Ovary (tissue), 3 donors: ENCODE results near the gene N4BP3.

Source experiments
- EP300 ChIP-seq: sonication (generic); formaldehyde crosslinking; IDR thresholded peaks from one replicate; pipeline ENCODE4 v1.6.1; 2017; ENCODE audit warnings: antibody characterized with exemption
- TF ChIP-seq, protein P1 (sequence below), 3 donors: fragments of 450-650 bp in 2 of 3; fragments of 200-600 bp in 1 of 3; IDR thresholded peaks; one replicate each; pipeline versions ENCODE4 v1.5.1 to v1.8.0; 2016 to 2022; ENCODE audit warnings: antibody characterized with exemption in 3 of 3, mild to moderate bottlenecking in 1 of 3
- donor health status: DM: no; HTN: no; CAD: no.

- TF ChIP-seq, protein P1, sequence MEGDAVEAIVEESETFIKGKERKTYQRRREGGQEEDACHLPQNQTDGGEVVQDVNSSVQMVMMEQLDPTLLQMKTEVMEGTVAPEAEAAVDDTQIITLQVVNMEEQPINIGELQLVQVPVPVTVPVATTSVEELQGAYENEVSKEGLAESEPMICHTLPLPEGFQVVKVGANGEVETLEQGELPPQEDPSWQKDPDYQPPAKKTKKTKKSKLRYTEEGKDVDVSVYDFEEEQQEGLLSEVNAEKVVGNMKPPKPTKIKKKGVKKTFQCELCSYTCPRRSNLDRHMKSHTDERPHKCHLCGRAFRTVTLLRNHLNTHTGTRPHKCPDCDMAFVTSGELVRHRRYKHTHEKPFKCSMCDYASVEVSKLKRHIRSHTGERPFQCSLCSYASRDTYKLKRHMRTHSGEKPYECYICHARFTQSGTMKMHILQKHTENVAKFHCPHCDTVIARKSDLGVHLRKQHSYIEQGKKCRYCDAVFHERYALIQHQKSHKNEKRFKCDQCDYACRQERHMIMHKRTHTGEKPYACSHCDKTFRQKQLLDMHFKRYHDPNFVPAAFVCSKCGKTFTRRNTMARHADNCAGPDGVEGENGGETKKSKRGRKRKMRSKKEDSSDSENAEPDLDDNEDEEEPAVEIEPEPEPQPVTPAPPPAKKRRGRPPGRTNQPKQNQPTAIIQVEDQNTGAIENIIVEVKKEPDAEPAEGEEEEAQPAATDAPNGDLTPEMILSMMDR (IDR thresholded peaks at IDR 0.05) = no peak
- TF ChIP-seq EP300 = no peak
These were observed 49.1 kb downstream of the N4BP3 start for GRCh38 chr5:178162481-178162880.
